KMS-11 (cell line): ENCODE results near the gene RHBG.

Source experiments
- H2AFZ ChIP-seq: fragments of 200-600 bp; sonication (generic); 2 replicates; pipeline ENCODE4 v1.6.1; 2016; ENCODE audit warnings: antibody characterized with exemption, mixed run types, low read depth
- H3K27ac ChIP-seq: fragments of 200-600 bp; sonication (generic); 2 replicates; pipeline ENCODE4 v1.6.1; 2016; ENCODE audit warnings: mild to moderate bottlenecking, mixed run types
- H3K27me3 ChIP-seq: fragments of 200-600 bp; sonication (generic); 2 replicates; pipeline ENCODE4 v1.6.1; 2017; ENCODE audit warnings: mild to moderate bottlenecking, low read depth, mixed run types, moderate library complexity; ENCODE audit not compliant: insufficient read depth
- H3K36me3 ChIP-seq: fragments of 200-600 bp; sonication (generic); 2 replicates; pipeline ENCODE4 v1.6.1; 2017; ENCODE audit warnings: mild to moderate bottlenecking, mixed run types; ENCODE audit not compliant: insufficient read depth
- H3K4me1 ChIP-seq: fragments of 200-600 bp; sonication (generic); 2 replicates; pipeline ENCODE4 v1.6.1; 2016; ENCODE audit warnings: mild to moderate bottlenecking, low read depth, mixed run types; ENCODE audit not compliant: poor library complexity, severe bottlenecking
- H3K4me2 ChIP-seq: fragments of 200-600 bp; sonication (generic); 2 replicates; pipeline ENCODE4 v1.7.0; 2016; ENCODE audit warnings: mild to moderate bottlenecking, mixed run types
- H3K4me3 ChIP-seq: fragments of 200-600 bp; sonication (generic); IDR thresholded peaks from 2 replicates; pipeline ENCODE4 v1.6.1; 2017; ENCODE audit warnings: low read depth, low read length, mixed read lengths; ENCODE audit not compliant: insufficient read depth
- H3K79me2 ChIP-seq: fragments of 200-600 bp; sonication (generic); 2 replicates; pipeline ENCODE4 v1.6.1; 2016; ENCODE audit warnings: low read depth, mixed run types; ENCODE audit not compliant: insufficient read depth
- H3K9ac ChIP-seq: fragments of 200-600 bp; sonication (generic); 2 replicates; pipeline ENCODE4 v1.6.1; 2016; ENCODE audit warnings: mild to moderate bottlenecking, mixed run types
- H4K20me1 ChIP-seq: fragments of 200-600 bp; sonication (generic); 2 replicates; pipeline ENCODE4 v1.6.1; 2016; ENCODE audit warnings: mild to moderate bottlenecking, mixed run types; ENCODE audit not compliant: insufficient read depth
- TF ChIP-seq, protein P1 (sequence below): fragments of 200-600 bp; sonication (generic); conservative IDR thresholded peaks from 2 replicates; pipeline ENCODE4 v1.6.1; 2017; ENCODE audit warnings: low read depth, mild to moderate bottlenecking, antibody characterized with exemption, low read length, moderate library complexity, mixed read lengths

Gene RHBG

DNA sequence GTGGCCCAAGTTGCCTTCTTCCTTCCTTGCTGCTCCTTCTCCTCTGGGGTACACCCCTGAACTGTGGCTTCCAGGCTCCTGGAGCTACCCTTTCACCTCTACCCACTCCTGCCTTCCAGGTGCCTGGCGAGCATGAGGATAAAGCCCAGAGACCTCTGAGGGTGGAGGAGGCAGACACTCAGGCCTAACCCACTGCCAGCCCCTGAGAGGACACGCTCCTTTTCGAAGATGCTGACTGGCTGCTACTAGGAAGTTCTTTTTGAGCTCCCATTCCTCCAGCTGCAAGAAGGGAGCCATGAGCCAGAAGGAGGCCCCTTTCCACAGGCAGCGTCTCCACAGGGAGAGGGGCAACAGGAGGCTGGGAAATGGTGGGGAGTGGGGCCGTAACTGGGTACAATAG, 15.6 kb downstream of the RHBG start:
- Histone ChIP-seq H3K4me2 (no peak overlapping the region), H3K4me1 (no peaks in the 10 kb centered on the region), H2AFZ (no peak overlapping the region), H3K79me2 (no peaks in the 10 kb centered on the region), H3K27me3 (peaks cover 40% of the 10 kb centered on the region), H3K27ac (no peak overlapping the region), H3K9ac (no peak overlapping the region), H3K4me3 (no peak overlapping the region), H4K20me1 (no peaks in the 10 kb centered on the region), H3K36me3 (no peaks in the 10 kb centered on the region)
- TF ChIP-seq, protein P1, sequence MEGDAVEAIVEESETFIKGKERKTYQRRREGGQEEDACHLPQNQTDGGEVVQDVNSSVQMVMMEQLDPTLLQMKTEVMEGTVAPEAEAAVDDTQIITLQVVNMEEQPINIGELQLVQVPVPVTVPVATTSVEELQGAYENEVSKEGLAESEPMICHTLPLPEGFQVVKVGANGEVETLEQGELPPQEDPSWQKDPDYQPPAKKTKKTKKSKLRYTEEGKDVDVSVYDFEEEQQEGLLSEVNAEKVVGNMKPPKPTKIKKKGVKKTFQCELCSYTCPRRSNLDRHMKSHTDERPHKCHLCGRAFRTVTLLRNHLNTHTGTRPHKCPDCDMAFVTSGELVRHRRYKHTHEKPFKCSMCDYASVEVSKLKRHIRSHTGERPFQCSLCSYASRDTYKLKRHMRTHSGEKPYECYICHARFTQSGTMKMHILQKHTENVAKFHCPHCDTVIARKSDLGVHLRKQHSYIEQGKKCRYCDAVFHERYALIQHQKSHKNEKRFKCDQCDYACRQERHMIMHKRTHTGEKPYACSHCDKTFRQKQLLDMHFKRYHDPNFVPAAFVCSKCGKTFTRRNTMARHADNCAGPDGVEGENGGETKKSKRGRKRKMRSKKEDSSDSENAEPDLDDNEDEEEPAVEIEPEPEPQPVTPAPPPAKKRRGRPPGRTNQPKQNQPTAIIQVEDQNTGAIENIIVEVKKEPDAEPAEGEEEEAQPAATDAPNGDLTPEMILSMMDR: no peak

DNA sequence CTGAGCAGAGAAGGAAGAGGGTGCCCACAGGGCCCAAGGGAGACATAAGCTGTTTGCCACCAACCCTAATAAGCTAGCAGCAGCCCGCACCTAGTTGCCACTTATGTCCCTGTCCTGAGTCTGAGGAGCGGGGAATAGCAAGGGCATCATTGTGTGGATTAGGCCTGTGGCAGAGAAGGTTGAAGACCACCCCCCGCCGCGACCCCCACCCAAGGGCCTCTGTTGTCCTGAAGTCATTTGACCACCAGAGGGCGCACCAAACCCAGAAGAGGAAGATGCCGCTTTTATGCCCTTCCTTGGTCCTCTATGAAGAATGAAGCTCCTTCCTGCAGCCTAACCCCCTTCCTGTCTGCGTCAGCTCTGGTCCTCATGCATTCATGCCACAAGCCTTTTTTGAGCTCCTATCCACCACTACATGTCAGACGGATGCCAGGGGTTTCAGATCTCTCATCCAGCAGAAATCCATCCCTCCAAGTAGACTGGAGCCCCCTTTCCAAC, 16.6 kb downstream of the RHBG start:
- no peak overlapping the region for H2AFZ ChIP-seq
- H3K36me3 ChIP-seq: no peaks in the 10 kb centered on the region
- no peaks in the 10 kb centered on the region for H4K20me1 ChIP-seq
- no peak overlapping the region for H3K27ac ChIP-seq
- no peak overlapping the region for H3K4me2 ChIP-seq
- no peaks in the 10 kb centered on the region for H3K4me1 ChIP-seq
- H3K9ac ChIP-seq: no peak overlapping the region
- H3K4me3 ChIP-seq: no peak overlapping the region
- TF ChIP-seq, protein P1: peak; percentile 100
- H3K79me2 ChIP-seq: no peaks in the 10 kb centered on the region
- H3K27me3 ChIP-seq: peaks cover 50% of the 10 kb centered on the region

DNA sequence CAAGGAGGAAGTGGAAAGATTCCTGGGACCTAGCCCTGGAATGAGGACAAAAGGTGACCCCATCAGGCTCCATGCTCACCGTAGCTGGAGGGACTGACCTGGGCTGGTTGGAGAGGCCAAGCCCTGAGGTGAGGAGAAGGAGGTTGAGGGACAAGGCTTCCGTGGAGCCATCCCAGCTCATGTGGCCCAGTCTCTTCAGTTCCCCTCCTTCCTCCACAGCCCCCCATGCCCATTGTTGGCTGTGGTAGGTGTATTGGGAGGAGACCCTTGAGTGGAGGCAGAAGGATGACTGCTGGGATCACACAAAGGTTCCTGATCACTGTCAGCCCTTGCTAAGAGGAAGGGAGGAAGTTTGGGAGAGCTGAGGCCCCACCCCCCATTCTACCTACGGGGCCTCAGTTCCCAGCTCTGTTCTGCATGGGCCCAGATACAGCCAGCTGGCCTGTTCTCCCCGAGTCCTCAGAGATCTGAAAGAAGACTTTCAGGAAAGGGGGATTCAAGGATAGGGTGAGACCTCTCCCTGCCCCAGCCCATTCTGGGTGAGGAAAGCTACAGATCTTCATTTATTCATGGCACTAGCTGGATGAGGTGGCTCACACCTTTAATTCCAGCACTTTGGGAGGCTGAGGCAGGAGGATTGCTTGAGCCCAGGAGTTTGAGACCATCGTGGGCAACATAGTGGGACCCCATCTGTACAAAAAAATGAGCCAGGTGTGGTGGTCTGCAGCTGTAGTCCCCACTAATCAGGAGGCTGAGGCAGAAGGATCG, 17.3 kb downstream of the RHBG start:
- no peaks in the 10 kb centered on the region for H3K4me1 ChIP-seq
- H3K4me2 ChIP-seq: no peak overlapping the region
- H3K9ac ChIP-seq: no peak overlapping the region
- TF ChIP-seq, protein P1: no peak
- H4K20me1 ChIP-seq: no peaks in the 10 kb centered on the region
- no peaks in the 10 kb centered on the region for H3K79me2 ChIP-seq
- peaks cover 57% of the 10 kb centered on the region for H3K27me3 ChIP-seq
- no peak overlapping the region for H3K4me3 ChIP-seq
- H3K36me3 ChIP-seq: no peaks in the 10 kb centered on the region
- H2AFZ ChIP-seq: no peak overlapping the region
- no peak overlapping the region for H3K27ac ChIP-seq

DNA sequence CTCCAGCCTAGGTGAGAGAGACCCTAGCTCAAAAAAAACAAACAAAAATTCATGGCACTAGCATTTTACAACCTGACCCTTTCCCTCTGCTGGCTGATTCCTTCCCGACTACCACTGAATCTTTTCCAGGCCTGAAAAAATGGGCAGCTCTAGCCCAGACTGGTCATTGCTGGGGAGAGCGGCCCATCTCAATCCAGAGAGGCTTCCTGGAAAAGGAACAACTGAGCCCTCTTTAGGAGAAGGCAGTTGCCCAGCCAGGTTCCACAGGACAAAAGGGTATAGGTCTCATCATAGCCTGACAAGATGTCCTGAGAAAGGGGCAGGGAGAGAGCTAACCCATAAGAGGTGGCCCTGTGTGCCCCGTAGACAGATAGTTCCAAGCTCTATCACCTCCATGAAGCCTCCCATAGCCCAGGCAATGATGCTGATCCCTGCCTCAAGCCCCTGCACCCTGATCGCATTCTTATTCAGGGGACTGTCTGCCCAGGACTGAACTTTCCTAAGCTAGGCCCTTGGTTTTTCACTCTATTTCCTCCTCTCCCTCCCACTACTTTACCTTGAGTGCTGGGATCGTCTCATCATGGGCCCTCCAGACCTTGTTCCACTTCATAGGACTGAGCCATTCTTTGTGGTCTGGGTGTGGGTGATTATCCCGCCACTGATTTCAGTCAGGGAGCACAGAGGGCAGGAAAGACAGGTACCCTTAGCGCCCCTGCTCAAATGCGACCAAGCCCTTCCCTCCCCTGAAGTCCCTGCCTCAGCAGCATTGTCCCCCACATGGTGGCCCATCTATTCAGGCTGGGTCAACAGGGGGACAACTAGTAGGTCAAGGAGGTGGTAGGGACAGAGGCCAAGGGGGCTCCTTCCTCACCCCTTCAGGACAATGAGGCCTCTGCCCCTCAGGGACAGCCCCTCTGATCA, 18.2 kb downstream of the RHBG start:
- Histone ChIP-seq H4K20me1 (no peaks in the 10 kb centered on the region), H3K36me3 (no peaks in the 10 kb centered on the region), H3K27me3 (peaks cover 66% of the 10 kb centered on the region), H3K4me3 (no peak overlapping the region), H3K9ac (no peak overlapping the region), H3K4me1 (no peaks in the 10 kb centered on the region), H3K4me2 (no peak overlapping the region), H3K27ac (no peak overlapping the region), H3K79me2 (no peaks in the 10 kb centered on the region), H2AFZ (no peak overlapping the region)
- TF ChIP-seq, protein P1: no peak
